ENCODE results near the gene NSMF.
"Not testable (repeated sequence)": the region's sequence is repeated elsewhere in the genome, so short reads cannot be mapped to it uniquely, and the experiment has no call there.

The NSMF gene

DNA sequence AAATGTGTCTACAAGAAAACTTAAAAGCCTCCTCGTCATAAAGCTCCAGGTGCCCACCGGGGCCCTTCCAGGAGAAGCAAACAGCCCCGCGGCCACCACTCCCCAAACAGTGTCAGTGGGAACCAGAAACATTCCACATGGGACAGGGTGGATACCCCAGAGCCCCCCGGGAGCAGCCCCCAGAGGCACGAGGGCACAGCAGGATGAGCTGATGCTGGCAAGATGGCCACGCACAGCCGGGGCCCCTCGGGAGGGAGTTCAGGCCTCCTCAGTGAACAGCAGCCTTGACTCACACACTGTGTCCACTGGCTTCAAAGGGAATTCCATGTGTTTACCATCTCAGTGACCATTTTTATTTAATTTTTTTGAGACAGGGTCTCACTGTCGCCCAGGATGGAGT lies 46.7 kb downstream of the NSMF start:
- no peak for DNase-seq (ENCODE audit: low read depth)

GRCh38 chr9:137411645-137412380 lies 47.3 kb downstream of the NSMF start:
- DNase-seq (ENCODE audit: low read depth): peak; percentile 59

DNA sequence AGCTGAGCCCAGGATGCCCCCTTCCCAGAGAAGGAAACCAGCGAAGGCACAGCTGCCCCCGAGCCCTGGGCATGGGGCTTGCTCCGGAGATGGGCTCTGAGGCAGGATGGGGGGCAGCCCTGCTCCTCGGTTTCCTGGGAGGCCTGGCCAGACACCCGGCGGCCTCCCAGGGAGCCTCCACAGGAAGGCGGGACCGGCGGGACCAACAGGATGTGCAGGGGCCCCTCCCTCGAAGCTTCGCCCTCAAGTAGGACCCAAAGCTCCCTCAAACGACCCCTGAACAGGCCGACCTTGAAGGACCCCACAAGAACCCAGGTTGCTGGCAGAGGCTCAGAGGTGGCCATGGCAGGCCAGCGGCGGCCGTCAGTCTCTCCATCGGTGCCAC lies 47.9 kb downstream of the NSMF start:
- no peak for DNase-seq (ENCODE audit: low read depth)

DNA sequence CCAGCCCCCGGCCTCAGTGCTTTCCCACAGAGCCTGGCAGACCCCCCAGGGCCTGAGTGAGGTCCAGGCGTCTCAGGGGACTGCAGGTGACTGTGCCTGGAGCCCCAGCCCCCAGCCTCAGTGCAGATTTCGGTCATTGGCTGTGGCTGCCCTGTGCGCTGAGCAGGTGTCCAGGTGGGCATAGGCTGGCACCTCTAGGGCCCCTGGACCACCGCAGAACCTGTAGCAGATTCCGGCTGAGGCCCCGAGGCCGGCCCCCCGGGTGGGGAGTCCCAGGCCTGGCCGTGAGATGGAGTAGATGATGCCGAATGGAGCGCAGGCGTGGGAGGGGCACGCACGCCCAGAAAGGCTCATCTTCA lies 48.3 kb downstream of the NSMF start:
- no peak for DNase-seq (ENCODE audit: low read depth)

GRCh38 chr9:137410236-137410890 lies 48.8 kb downstream of the NSMF start:
- DNase-seq (ENCODE audit: low read depth): not testable (repeated sequence)

- no peak for DNase-seq (ENCODE audit: low read depth)
These were observed 49.6 kb downstream of the NSMF start for GRCh38 chr9:137409515-137409914.

GRCh38 chr9:137408651-137409405 lies 50.3 kb downstream of the NSMF start:
- DNase-seq (ENCODE audit: low read depth): no peak

- DNase-seq (ENCODE audit: low read depth): no peak
These were observed 51.4 kb downstream of the NSMF start for GRCh38 chr9:137407590-137408300.

- DNase-seq (ENCODE audit: low read depth): no peak
These were observed 52.1 kb downstream of the NSMF start for GRCh38 chr9:137406876-137407589.

GRCh38 chr9:137406085-137406760 lies 52.9 kb downstream of the NSMF start:
- no peak for DNase-seq (ENCODE audit: low read depth)

DNA sequence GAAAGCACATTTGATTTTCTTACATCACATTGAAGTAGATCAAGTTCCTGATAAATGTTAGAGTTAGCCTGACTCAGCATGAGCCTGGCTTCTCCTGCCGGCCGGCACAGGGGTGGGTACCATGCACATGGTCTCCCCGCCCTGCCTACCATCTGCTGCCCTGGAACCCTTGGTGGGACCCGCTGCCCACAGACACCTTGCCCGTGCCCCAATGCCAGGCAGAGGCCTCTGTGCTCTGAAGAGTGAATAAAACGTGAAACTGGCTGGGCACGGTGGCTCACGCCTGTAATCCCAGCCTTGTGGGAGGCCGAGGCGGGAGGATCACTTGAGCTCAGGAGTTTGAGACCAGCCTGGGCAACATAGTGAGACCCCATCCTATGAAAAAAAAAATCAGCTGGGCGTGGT lies 53.5 kb downstream of the NSMF start:
- no peak for DNase-seq (ENCODE audit: low read depth)

DNA sequence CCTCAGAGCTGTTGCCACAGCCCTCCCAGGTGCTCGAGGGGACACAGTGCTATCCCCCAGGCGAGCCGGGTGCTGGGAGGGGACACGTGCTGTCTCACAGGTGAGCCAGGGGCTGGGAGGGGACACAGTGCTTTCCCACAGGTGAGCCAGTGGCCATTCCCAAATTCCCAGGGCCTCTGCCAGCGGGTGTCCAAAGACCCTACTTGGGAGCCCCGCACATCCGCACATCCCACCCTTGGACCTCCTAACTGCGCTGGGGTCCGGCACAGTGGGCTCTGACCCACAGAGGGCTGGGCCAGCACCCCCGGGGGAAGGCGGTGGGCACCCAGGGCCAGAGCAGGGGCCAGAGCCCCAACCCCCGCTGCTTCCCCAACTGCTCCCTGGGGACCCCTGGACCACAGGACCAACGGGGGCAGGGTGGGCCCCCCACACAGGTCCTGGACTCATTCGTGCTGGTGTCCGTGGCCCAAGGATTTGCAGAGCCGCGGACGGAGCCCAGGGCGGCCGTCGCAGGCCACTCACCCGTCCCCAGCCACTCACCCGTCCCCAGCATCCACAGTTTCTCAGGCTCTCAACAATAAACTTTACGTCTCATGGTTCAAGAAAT lies 54.1 kb downstream of the NSMF start:
- no peak for DNase-seq (ENCODE audit: low read depth)

- DNase-seq (ENCODE audit: low read depth): no peak
These were observed 55.9 kb downstream of the NSMF start for GRCh38 chr9:137403269-137403668.

DNA sequence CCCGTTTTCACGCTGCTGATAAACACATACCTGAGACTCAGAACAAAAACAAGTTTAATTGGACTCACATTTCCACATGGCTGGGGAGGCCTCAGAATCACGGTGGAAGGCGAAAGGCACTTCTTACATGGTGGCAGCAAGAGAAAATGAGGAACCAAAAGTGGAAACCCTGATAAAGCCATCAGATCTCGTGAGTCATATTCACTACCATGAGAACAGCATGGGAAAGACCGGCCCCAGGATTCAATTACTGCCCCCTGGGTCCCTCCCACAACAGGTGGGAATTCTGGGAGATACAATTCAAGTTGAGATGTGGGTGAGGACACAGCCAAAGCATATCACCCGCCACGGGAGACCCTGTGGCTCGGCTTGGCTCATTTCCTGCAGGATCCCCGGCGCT lies 56.4 kb downstream of the NSMF start:
- DNase-seq (ENCODE audit: low read depth): no peak

- no peak for DNase-seq (ENCODE audit: low read depth)
These were observed 60.3 kb downstream of the NSMF start for GRCh38 chr9:137398561-137399468.

DNA sequence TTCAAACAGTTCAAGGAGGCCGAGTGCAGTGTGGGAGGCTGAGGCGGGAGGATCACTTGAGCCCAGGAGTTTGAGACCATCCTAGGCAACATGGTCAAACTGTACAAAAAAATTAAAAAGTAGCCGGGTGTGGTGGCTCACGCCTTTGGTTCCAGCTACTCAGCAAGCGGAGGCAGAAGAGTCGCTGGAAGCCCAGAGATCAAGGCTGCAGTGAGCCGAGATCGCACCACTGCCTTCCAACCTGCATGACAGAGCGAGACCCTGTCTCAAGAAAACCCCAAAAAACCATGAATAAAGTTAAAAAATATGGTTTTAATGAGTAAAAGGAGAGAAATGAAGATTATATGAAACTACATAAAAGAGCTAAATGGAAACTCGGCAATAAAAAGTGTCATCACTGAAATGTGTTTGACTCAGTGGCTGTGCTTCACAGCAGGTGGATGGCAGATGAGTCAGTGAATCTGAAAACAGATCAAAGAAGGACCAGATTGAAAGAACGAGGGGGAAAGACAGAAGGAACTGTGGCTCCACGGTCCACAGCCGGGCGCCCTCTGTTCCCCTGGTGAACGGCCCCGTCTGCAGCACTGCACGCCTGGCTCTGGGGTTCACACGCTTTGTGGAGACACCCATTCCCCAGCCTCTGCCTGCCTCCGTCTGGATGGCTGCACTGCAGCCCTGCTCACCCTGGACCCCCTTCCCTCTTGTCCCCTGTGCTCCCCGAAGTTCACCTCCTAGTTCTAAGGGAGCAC lies 61.3 kb downstream of the NSMF start:
- no peak for DNase-seq (ENCODE audit: low read depth)
